Breast epithelium (tissue), 3 donors: ENCODE measurements around the gene C4orf17.

Source experiments
- CTCF ChIP-seq, 3 donors: fragments of 450-650 bp; IDR thresholded peaks; one replicate each; pipeline ENCODE4 v1.5.1; 2016 to 2017; ENCODE audit warnings: antibody characterized with exemption in 3 of 3, mild to moderate bottlenecking in 3 of 3, moderate library complexity in 3 of 3
- POLR2A ChIP-seq: fragments of 450-650 bp; IDR thresholded peaks from one replicate; pipeline ENCODE4 v1.6.1; 2016; ENCODE audit warnings: antibody characterized with exemption, mild to moderate bottlenecking, moderate library complexity
- POLR2AphosphoS5 ChIP-seq, 3 donors: sonication (generic); formaldehyde crosslinking; IDR thresholded peaks; one replicate each; pipeline ENCODE4 v1.6.1; 2017; ENCODE audit warnings: antibody characterized with exemption in 3 of 3

GRCh38 chr4:99463566-99463965 is 47.3 kb upstream of the C4orf17 start:
- TF ChIP-seq CTCF (IDR thresholded peaks at IDR 0.05), result no peak
- no peak for TF ChIP-seq POLR2A
- no peak for TF ChIP-seq POLR2AphosphoS5 (IDR thresholded peaks at IDR 0.05)
